Small intestine (tissue), 7 donors: Measurements from ENCODE around the gene ACTG1. TPM values are rescaled to one million over a fixed set of nuclear protein-coding genes. Genes with fewer than 3 reads are reported as not detected.

ENCODE experiments used
- DNase-seq, 2 donors: peaks; one replicate each; pipeline versions ENCODE4 v3.0.0 to v3.0.0-alpha.2; 2013
- FAIRE-seq: peaks from 2 replicates; lab custom pipeline; 2012; peaks lifted over from hg19 to GRCh38; lab: Jason Lieb, UNC
- H3K27ac ChIP-seq, 3 donors: one replicate each; pipeline ENCODE4 v1.5.1; 2013; ENCODE audit warnings: low read length in 2 of 3, mild to moderate bottlenecking in 2 of 3, control low read depth in 1 of 3, inconsistent platforms in 1 of 3, low read depth in 1 of 3, moderate library complexity in 1 of 3
- H3K27me3 ChIP-seq, 3 donors: one replicate each; pipeline ENCODE4 v1.6.1; 2013; ENCODE audit warnings: low read length in 3 of 3, inconsistent platforms in 1 of 3; ENCODE audit not compliant: control insufficient read depth in 3 of 3, insufficient read depth in 3 of 3
- H3K36me3 ChIP-seq, 3 donors: one replicate each; pipeline ENCODE4 v1.6.1; 2013; ENCODE audit warnings: low read length in 3 of 3, inconsistent platforms in 1 of 3, low read depth in 1 of 3, mild to moderate bottlenecking in 1 of 3, moderate library complexity in 1 of 3; ENCODE audit not compliant: control insufficient read depth in 3 of 3, insufficient read depth in 2 of 3
- H3K4me1 ChIP-seq, 3 donors: one replicate each; pipeline ENCODE4 v1.6.1; 2013; ENCODE audit warnings: low read length in 2 of 3, inconsistent platforms in 1 of 3, low read depth in 1 of 3, mild to moderate bottlenecking in 1 of 3, moderate library complexity in 1 of 3; ENCODE audit not compliant: control insufficient read depth in 3 of 3, insufficient read depth in 2 of 3
- H3K4me3 ChIP-seq, 3 donors: one replicate each; pipeline ENCODE4 v1.5.1; 2013; ENCODE audit warnings: low read length in 3 of 3, control low read depth in 1 of 3, inconsistent platforms in 1 of 3, low read depth in 1 of 3, mild to moderate bottlenecking in 1 of 3, moderate library complexity in 1 of 3
- H3K9me3 ChIP-seq, 2 donors: one replicate each; pipeline ENCODE4 v1.6.1; 2013; ENCODE audit warnings: low read depth in 1 of 2, low read length in 1 of 2; ENCODE audit not compliant: control insufficient read depth in 2 of 2, insufficient read depth in 1 of 2
- WGBS, 3 donors: extraction: QIAGEN DNeasy Blood & Tissue Kit; methylation state at CpG; one replicate each; pipeline ENCODE4 v1.1.7; 2013; 5-methylcytosine and 5-hydroxymethylcytosine counted together
- polyA plus RNA-seq, 4 donors: library from polyadenylated mRNA; stranded (reverse) in 3 of 4; unstranded in 1 of 4; fragments of 200-250 nt in 3 of 4; fragments of 120-200 nt in 1 of 4; gene quantifications; one replicate each; pipeline versions ENCODE4 v1.2.1 to v1.2.3, GENCODE V29; 2013
- donor health status: healthy with polysubstance abuse.
- donor health status: control.
- donor health status: control.
- donor health status: Bipolar disorder and iron deficiency.
- donor health status: healthy.

The ACTG1 gene
- polyA plus RNA-seq, 4 donors: 1,318 to 3,459 (median 1,787) TPM

DNA sequence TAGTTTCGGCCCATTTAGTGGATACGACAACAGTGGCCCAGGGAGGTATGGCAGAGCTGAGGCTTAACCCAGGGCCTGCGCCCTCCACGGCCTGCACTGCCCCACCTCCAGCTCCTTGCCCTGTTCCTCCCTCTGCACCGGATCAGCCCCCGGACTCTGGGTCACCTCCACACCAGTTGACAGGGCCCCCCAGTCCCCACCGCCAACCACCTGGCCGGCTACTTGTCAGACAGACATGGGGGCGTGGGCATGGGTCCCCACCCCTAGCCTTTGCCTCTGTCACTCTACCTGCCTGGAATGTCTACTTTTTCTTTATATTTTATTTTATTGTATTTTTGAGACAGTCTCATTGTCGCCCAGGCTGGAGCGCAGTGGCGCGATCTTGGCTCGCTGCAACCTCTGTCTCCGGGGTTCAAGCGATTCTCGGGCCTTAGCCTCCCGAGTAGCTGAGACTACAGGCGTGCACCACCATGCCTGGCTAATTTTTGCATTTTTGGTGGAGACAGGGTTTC, 3.0 kb upstream of the ACTG1 start:
- Histone ChIP-seq H3K4me1 (peaks cover 0 to 36% (median 9%) of the 10 kb centered on the region in 3 donors), H3K27ac (peak overlapping the region; percentile 100), H3K9me3 (no peaks in the 10 kb centered on the region), H3K27me3 (peaks cover 0 to 5% (median 0%) of the 10 kb centered on the region in 3 donors), H3K36me3 (peaks cover 9 to 41% (median 10%) of the 10 kb centered on the region in 3 donors), H3K4me3 (peak overlapping the region; percentile 65 to 84 (median 80))
- no peak for FAIRE-seq
- DNase-seq: no peak
- WGBS, 3 donors: 50 to 56% (median 55%) methylated on average over 19 of the region's 19 CpGs

DNA sequence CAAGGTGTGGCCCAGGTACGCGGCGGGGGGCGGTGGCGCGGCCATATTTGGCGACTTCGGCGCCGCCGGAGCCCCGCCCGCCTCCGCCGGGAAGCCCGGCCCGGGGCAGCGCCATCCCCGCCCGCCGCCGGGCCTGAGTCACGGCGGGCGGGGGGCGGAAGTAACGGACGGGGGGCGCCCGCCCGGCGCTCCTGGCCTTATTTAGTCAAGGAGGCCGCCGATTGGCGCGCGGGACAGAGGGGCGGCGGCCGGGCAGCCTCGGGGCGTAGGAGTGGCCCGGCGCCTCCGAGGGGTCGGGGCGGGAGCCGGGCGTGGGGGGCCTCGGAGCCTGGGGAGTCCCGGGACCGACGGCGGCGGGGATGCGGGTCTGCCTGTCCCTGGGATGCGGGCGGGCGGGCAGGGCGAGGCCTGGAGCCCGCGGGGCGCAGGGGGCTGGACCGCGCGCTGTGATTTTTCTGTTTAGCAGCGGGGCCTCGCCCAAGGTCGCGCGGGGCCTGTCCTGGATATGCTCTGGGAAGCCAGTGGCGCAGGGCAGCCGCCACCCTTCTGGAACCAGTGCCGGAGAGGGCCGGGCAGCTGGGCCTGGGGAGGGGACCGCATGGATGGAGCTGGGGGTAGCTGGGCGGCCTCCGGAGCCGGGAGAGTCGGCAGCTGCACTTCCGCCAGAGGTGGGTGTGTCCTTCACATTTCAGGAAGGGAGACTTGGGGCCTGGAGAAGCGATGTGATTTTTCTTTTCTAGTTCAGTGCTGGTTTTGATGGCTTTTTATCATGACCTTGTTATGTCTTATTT, 2.3 kb upstream of the ACTG1 start:
- WGBS, 3 donors: 0 to 1% (median 1%) methylated on average over 26 to 82 of the region's 82 CpGs
- FAIRE-seq (no peak), DNase-seq (peak; percentile 86 to 93)
- H3K4me1 ChIP-seq: peaks cover 0 to 31% (median 9%) of the 10 kb centered on the region in 3 donors
- H3K9me3 ChIP-seq: no peaks in the 10 kb centered on the region
- H3K27me3 ChIP-seq: peaks cover 0 to 3% (median 0%) of the 10 kb centered on the region in 3 donors
- peaks cover 10 to 48% (median 15%) of the 10 kb centered on the region in 3 donors for H3K36me3 ChIP-seq
- peak overlapping the region; percentile 100 for H3K27ac ChIP-seq
- H3K4me3 ChIP-seq: peak overlapping the region; percentile 65 to 84 (median 80)

DNA sequence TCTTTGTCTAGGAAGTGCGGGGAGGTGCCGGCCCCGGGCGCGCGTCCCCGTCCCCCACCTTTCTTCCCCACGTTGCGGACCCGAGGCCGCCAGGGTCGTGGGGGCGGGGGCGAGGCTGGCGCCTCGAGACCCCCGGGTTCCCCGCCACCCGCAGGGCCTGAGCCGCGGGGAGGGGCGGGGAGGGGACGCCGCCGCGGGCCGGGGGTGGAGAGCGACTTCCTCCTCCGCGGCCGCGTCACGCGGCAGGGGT, 1.8 kb upstream of the ACTG1 start:
- WGBS, 3 donors: 0 to 1% (median 0%) methylated on average over 15 to 34 of the region's 34 CpGs
- Histone ChIP-seq H3K27me3 (no peaks in the 10 kb centered on the region), H3K9me3 (no peaks in the 10 kb centered on the region), H3K4me3 (peak overlapping the region; percentile 65 to 84 (median 80)), H3K36me3 (peaks cover 13 to 53% (median 15%) of the 10 kb centered on the region in 3 donors), H3K27ac (peak overlapping the region; percentile 100), H3K4me1 (peaks cover 0 to 26% (median 9%) of the 10 kb centered on the region in 3 donors)
- FAIRE-seq: no peak
- DNase-seq: no peak

DNA sequence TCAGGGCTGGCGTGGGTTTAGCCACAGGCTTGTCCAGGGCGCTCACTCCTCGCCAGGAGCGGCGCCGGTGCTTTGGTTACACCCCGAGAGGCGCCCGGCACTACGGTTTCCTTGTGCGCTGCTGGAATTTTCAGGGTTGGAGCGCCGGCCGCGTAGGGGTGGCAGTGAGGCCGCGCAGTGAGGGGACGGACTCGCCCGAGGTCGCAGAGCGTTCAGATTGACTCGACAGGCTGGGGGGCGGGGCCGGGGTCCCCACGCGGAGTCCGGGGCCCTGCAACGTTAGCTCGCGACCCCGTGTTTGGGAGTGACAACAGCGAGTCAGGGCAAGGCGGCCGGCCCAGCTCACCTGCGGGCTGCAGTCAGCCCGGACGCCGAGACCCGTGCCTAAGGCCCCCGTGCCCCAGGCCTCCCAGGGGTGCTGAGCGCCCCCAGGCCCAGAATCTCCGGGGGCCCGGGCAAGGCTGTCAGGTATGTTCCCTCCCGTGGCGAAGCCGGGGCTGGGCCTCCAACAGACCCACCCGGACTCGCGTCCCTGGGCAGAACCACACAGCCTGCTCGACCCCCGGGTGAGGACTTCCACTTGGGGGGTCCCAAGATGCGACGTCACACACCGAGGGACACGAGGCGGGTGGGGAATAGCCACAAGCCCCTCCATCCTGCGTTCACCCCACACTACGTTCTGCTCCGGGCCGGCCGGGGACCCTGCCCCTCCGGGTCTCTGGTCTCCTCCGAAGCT, 1.3 kb upstream of the ACTG1 start:
- Histone ChIP-seq H3K27ac (peak overlapping the region; percentile 100), H3K4me1 (peaks cover 0 to 31% (median 9%) of the 10 kb centered on the region in 3 donors), H3K9me3 (no peaks in the 10 kb centered on the region), H3K36me3 (peaks cover 13 to 58% (median 15%) of the 10 kb centered on the region in 3 donors), H3K27me3 (no peaks in the 10 kb centered on the region), H3K4me3 (peak overlapping the region; percentile 65 to 84 (median 80))
- peak; percentile 69 to 86 for DNase-seq
- no peak for FAIRE-seq
- WGBS, 3 donors: 1% methylated on average over 57 to 64 of the region's 64 CpGs

DNA sequence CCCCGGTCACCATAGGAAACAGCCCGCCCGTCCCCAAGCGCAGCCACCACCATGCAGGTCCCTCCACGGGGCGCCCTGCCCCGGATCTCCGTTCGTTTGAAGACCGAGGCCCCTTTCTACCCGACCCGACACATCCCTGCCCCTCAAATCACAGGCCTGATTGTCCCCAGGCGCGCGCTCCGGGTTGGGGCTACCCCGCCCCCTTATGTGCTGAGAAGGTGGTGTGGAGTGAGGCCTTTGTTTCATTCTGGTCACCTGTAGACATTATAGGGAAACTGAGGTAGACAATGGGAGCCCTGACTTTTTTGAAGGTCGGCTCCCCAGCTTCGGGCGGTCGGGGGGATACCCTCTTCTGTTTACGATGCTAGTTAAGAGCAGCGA, 763 bp upstream of the ACTG1 start:
- H3K27me3 ChIP-seq: no peaks in the 10 kb centered on the region
- H3K4me1 ChIP-seq: peaks cover 0 to 32% (median 10%) of the 10 kb centered on the region in 3 donors
- FAIRE-seq (no peak), DNase-seq (peak; percentile 71 to 85)
- H3K27ac ChIP-seq: peak overlapping the region; percentile 100
- H3K36me3 ChIP-seq: peaks cover 13 to 63% (median 15%) of the 10 kb centered on the region in 3 donors
- WGBS, 3 donors: 0 to 1% (median 0%) methylated on average over 20 to 23 of the region's 23 CpGs
- H3K9me3 ChIP-seq: peaks cover 0 to 4% of the 10 kb centered on the region in 2 donors
- H3K4me3 ChIP-seq: peak overlapping the region; percentile 65 to 84 (median 80)

DNA sequence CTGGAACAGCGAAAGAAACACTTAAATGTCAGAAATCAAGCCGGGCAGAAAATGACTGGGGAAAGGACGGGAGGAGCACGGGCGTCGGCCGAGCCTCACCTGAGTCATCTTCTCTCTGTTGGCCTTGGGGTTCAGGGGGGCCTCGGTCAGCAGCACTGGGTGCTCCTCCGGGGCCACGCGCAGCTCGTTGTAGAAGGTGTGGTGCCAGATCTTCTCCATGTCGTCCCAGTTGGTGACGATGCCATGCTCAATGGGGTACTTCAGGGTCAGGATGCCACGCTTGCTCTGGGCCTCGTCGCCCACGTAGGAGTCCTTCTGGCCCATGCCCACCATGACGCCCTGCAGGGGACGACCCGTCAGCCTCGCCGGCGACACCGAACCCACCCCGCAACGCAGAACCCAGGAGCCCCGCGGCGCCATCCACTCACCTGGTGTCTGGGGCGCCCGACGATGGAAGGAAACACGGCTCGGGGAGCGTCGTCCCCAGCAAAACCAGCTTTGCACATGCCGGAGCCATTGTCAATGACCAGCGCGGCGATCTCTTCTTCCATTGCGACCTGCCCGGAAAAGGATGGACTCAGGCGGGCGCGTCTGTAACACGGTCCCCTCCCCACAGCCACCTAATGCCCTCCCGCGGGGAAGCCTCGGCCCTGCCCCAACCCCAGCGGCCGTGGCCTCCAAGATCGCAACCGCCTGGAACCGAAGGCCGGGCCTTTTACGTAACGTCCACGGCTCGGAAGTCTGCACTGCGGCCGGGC, 616 bp downstream of the ACTG1 start:
- H3K9me3 ChIP-seq: peaks cover 0 to 7% of the 10 kb centered on the region in 2 donors
- H3K36me3 ChIP-seq: peaks cover 13 to 54% (median 15%) of the 10 kb centered on the region in 3 donors
- H3K27me3 ChIP-seq: no peaks in the 10 kb centered on the region
- 0% methylated on average over 58 to 62 of the region's 62 CpGs for WGBS, 3 donors
- peaks cover 0 to 24% (median 2%) of the 10 kb centered on the region in 3 donors for H3K4me1 ChIP-seq
- peak overlapping the region; percentile 91 to 97 (median 93) for H3K27ac ChIP-seq
- no peak for FAIRE-seq
- H3K4me3 ChIP-seq: peak overlapping the region; percentile 89 to 100 (median 97)
- no peak for DNase-seq

DNA sequence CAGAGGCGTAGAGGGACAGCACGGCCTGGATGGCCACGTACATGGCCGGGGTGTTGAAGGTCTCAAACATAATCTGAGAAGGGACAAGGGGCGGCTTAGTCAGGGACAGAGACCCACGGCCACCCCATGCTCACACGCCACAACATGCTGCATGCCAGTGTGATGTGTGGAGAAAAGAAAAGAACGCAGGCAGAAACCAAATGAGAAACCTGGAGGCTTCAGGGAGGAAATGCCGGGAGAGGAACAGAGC, 1.1 kb downstream of the ACTG1 start:
- 1 to 3% (median 2%) methylated on average over 9 of the region's 9 CpGs for WGBS, 3 donors
- FAIRE-seq: no peak

More for the DNA sequence above, 1.1 kb downstream of the ACTG1 start:
- Histone ChIP-seq H3K4me1 (peaks cover 0 to 19% (median 2%) of the 10 kb centered on the region in 3 donors), H3K27me3 (no peaks in the 10 kb centered on the region), H3K36me3 (peaks cover 13 to 49% (median 15%) of the 10 kb centered on the region in 3 donors), H3K4me3 (peak overlapping the region; percentile 89 to 100 (median 97)), H3K27ac (peak overlapping the region; percentile 91 to 97 (median 93)), H3K9me3 (peaks cover 0 to 7% of the 10 kb centered on the region in 2 donors)
- DNase-seq: peak in 1 of 2 donors; percentile 43
